Inflammatory macrophage (primary cell): ENCODE measurements around the gene KCNH2.

Experiments used
- DNase-seq, 2 donors: peaks; one replicate each; pipeline ENCODE4 v3.0.0-alpha.2; 2020 to 2022

The KCNH2 gene

DNA sequence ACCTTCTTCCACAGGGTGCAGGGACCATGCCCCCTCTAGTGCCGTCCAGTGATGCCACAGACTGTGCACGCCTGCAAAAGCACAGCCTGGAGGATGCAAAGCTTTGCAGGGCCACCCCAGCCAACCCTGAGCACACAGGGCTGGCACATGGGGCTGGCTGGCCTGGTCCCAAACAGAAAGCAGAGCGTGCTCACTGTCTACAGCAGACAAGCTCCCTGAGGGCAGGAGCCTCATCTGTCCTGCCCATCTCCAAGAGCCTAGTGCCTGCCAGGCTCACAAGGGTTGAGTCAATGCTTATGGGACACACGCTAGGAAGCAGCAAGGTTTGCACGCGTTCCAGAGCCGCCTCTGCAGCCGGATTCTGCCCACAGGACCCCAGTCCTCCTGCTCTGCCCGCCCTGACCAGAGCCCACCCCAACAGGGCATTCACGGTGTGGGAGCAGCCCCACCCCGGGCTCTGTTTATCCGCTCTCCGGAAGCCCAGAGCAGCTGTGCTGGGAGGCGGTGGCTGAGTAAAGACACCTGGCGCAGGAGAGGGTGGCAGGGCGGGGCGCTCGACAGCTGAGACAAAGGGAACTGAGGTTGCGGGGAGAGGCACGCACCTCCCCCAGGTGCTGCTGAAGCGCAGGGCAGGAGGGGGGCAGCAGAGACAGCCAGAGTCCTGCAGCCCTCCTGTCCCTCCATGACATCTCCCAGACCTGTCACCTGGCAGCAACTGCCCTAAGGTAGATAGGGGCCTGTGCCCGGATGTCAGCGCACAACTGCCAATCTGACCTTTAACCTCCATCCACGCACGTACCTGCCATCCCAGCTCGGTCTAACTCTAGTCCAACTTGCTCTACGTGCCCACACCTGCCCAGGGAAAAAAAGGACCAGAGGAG is 4.3 kb downstream of the KCNH2 start:
- no peak for DNase-seq

DNA sequence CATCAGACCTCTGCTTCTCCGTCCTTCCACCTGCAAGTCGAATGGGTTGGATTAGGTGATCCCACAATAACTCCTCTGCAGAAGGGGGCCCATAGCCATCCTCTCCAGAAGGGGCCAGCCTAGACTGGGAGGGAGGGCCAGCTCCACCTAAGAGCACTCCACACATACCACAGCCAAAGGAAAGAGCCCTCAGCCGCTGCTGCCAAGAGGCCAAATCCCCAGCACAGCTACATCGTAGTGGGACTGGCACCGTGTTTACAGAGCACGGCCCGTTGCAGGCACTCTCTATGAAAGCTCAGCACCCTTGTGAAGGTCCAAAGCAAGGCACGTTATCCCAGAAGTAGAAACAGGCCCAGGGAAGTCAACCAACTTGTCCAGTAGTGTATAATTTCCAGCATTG is 5.4 kb downstream of the KCNH2 start:
- no peak for DNase-seq

DNA sequence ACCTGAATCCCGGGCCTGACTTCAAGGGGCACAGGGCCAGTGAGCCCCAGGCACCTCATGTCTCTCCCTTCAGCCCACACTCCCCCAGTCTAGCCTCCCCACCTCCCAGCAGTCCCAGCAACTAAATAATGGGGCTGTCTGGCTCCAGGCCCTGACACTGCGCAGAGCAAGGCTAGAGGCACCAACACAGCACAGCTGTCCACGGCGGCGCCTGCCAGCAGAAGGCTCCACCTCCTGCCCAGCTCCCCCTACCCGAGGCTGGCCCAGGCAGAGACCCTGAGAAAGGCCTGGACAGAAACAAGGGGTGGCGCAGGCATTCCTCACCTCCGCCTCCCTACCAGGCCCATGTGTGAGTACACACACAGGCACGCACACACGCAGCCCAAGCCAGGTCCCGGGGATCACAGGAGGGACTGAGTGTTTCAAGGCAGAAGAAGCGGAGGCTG is 6.1 kb downstream of the KCNH2 start:
- no peak for DNase-seq

DNA sequence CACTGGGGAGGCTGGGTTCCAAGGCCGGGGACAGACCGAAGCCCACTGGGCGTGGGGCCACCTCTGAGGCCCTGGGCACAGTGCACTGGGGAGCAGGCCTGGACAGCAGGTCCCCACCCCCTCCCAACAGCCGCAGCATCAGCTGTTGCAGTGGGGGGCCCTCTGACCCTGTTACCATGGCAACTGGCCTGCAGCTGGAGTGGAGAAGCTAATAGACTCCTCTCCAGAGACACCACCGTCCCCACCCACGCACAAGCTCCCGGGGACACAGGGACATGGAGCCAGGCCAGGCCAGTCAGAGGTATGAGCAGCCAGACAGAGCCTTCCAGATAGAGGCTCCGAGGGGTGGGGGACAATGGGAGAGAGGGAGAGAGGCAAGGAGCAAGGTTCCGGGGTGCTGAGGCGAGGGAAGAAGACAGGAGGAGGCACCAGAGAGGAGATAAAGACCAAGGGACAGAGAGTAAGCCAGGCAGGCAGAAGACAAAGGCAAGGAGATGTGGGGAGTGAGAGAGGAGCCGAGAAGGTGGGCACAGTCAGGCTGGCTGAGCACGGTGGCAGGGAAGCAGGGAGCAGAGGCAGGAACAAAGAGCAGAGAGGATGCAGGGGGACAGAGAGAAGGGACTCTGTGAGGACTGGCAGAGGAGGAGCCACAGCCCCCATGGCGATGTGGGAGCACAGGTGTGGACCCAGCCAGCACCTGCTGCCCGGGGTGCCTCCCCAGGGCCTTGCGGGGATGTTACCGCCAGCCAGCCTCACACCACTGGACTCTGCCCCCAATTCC is 6.7 kb downstream of the KCNH2 start:
- DNase-seq = no peak

DNA sequence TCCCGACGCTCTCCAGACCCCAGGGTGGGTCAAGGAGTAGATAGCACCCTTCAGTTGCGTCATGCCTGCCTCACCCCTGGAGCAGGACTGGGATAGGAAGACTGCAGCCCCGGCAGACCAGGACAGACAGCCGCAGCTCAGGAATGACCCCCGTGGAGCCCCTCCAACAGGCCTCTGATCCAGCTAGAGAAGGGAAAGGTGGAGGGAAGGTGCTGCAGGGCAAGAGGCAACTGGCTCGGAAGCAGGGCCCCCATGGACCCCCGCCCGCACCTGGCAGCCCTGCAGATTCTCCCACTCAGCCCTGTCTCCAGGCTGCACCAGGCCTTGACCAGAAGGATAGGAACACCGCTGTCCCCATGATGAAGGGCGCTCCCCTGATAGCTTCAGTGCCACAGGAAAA is 7.7 kb downstream of the KCNH2 start:
- no peak for DNase-seq

DNA sequence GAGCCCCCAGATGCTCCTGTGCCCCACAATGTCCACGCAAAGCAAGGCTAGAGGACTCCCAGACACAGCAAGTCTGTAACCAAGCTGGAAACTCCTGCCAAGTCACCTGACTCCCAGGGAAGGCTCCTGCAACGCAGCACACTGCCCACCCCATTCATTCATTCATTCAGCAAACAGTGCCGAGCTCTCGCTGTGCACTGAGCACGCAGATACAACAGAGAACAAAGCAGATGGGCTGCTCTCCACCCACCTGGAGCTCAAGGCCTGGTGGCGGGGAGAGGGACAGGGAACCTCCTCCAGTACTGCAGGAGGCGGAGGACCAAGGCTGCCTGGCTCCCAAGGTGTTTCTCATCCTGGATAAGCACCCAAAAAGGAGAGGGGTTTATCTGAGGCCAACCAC is 8.6 kb downstream of the KCNH2 start:
- no peak for DNase-seq

DNA sequence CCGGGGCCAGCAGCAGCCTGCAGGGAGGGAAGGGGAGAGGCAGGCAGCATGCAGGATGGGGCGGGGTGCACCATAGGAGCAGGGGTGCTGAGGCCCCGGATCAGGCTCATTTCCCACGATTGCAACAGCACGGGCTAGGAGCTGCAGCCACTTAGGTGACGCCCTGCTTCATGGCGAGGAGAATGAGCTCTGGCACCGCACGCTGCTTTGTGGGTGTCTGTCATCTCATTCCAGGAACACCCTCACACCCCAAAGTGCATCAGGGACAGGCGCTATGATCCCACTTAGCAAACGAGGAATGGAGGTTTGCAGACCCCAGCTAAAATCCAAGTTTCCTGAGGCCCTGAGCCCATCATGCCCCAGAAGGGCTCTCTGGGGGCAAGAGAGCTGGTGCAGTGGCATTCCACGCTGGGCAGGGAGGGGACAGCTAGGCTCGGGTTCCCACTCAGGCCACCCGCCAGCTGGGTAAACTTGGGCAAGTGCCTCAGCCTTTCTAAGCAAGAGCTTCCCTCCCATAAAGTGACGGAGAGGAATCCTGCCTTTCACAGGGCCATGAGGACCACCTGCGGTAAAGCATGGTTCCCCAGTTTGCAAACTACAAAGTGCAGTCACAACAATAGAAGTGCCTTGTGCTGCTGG is 9.3 kb downstream of the KCNH2 start:
- no peak for DNase-seq

DNA sequence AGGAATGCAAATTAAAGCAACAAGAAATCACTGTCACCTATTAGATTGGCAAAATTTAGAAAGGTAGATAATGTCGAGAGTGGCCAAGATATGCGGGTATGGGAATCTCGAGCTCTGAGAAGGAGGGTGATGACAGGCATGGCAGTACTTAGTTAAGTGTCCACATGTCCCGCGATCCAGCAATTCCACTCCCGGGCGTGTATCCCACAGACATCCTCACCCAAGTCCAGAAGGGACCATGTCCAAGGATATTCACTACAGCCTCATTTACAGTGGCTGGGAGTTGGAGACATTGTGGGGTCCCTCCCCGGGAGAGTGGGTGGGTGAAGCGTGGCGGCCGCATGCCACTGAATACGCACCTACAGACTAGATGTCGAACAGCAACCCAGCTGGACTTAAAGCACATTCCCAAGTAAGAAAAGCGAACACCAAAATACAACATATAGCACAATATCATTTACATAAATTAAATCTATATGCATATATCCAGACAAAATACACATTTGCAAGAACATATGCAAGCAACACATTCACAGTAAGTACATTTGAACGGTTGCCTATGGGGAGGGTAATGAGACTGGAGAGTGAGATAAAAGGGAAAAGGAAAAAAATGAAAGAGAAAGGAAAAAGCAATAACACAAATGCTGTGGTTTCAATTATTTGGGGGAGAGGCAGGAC is 9.9 kb downstream of the KCNH2 start:
- no peak for DNase-seq

DNA sequence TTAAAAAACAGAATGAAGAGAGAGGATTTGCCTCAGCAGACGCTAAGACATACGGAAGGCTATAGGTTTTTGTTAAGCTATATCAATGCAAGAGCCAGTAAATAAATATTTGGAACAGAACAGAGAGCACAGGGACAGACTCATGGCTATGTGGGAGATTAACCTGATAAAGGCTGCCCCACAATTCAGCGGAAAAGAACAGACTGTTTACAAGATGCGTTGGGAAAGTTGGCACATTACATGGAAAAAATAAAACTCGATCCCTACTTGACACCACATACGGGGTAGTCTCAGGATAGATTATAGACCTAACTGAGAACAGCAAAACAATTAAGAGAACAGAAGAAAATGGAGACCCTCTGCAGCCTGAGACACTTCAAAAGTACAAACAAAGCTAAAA is 10.8 kb downstream of the KCNH2 start:
- DNase-seq = no peak

DNA sequence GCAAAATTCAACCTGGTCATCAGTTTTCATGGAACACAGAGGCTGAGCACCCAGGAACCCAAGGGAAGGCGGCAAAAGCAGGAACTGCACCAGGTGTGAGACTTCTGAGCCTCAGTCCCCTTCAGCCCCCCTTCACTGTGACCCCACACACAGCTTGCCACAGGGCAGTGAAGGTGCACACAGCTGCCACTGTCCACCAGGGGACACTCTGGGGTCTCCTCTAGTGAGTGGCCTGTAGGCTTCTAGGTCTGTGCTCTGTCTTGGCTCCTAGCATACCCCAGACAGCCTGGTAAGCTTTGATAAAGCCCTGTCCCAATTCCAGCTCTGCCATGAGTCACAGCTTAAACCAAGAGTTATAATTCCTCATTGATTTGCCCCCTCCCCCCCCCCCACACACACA is 12.1 kb downstream of the KCNH2 start:
- no peak for DNase-seq

DNA sequence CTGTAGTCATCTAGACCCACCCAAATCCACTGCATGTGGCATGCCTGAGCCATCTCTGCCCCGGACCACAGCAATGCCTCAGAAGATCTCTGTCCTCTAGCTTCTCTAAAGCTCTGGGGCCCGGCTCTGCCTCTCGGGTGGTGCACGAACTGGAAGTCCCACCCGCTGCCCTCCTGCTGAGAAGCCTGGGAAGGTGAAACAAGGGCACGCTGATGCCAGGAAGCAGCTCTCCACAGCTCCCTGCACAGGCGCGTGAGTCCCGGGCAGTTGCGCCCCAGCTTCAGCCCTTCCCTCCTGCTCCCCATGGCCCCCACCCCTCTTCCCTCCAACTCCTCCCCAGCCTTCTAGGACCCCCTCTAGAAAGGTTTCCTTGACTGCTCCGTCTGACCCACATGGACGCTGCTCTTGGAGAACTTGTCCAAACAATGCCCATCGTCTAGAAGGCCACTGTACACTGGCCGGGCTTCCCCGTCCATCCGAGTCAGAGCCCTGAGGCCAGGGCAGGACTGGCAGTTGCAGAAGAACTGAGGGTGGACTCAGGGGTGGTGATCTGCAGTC is 12.8 kb downstream of the KCNH2 start:
- no peak for DNase-seq

DNA sequence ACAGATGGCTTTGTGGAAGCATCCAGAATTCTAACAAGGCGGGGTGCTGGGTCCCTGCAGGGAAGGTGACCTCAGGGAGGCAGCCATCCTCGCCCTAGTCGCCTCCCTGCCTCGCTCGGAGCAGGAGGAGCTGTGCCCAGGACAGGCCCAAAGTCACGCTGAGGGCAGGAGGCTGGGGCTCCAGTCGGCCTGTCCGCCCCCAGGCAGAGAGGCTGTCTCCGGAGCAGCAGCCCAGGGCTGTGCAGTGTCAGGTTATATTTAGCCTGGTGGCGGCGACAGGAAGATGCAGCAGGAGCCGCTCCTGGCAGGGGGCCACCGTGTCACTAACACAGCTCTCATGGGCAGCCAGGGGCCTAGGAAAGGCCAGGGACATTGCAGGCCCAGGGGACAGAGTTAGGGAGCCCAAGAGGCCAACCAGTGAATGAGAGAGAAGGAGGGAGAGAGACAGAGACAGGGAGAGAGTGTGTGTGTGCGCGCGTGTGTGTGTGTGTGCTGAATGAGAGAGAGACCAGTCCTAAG is 13.5 kb downstream of the KCNH2 start:
- DNase-seq = no peak

DNA sequence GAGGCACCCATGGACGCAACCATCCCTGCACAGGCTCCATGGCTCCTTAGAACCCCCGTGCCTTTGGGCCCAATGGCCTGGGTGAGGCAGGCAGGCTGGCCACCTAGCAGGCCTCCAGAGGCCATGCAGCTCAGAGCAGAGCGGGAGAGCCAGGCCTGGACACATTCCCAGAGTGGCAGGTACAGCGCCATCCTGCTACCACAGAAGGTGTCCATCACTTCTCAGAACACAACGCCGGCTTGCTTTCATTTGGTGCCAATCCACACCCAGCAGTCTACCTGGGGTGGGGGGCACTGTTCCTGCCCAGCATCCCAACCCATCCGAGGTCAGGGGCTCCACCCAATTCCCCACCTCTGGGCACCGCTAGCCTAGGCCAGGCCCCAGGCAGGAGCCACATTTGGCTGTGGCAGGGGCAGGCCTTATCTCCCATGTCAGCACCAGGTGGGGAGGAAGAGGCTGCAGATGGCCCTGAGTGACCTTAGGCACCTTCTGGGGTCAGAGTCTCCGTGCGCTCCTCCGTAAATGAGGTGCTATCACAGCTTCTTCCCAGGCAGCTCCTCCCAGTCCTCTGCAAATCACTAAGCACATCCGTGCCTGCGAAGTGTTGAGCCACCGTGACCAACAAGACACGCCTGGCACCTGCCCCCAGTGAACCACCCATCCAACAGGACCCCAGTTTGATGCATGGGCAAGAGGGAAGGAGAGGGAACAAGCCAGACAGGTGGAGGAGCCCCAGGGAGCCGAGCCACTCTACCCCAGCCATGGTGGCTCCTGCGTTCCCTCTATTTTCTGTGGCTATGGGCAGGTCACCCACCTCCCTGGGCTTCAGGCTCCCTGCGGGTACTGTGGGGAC is 14.2 kb downstream of the KCNH2 start:
- no peak for DNase-seq

DNA sequence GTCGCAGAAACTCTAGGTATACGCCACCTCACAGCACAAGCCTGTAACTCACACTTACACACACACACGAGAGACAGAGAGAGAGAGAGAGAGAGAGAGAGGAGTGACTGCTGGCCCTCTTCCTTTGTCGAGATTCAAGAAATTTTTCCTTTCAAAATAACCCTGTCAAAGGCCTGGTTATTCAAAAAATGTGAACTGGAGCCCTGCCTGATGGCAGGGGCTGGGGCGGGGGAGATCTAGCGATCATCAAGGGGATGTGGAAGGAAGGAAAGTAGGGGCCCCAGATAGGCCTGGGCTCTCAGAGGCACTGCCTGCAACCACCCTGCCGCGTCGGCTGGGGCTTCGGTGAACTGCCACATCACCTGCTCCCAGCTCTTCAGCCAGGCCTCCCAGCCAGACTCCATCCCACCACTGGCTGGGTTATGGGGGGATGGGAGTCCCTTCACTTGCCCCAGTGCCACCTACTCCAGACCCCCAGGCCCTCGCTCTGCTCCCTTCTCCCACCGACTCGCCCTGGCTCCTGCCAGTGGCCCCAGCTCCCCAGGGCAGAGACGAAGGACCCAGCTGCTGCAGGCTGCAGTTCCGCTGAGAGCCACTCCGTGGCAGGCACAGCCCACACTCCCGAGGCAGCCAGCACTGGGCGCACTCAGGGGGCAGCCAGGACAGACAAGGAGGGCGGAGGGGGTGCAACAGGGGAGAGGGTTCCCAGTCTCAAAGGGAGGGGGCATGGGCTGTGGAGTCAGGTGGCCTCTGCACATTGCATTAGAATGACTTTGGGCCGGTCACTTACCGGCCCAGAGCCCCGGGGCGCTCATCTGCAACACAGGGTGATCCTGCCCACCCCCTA is 15.3 kb downstream of the KCNH2 start:
- DNase-seq = peak; percentile 20 to 61

DNA sequence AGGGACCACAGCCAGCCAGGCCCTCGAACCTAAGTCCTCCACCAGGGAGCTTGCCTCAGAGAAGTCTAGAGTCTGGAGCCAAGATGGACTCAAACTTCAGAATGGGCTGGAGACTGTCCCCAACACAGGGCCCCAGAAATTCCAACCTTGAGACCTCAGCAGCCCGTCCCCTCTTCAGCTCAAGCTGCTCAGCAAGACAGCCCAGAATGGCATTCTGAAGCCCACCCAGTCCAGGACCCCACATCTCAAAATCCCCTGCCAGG is 15.9 kb downstream of the KCNH2 start:
- DNase-seq = no peak

DNA sequence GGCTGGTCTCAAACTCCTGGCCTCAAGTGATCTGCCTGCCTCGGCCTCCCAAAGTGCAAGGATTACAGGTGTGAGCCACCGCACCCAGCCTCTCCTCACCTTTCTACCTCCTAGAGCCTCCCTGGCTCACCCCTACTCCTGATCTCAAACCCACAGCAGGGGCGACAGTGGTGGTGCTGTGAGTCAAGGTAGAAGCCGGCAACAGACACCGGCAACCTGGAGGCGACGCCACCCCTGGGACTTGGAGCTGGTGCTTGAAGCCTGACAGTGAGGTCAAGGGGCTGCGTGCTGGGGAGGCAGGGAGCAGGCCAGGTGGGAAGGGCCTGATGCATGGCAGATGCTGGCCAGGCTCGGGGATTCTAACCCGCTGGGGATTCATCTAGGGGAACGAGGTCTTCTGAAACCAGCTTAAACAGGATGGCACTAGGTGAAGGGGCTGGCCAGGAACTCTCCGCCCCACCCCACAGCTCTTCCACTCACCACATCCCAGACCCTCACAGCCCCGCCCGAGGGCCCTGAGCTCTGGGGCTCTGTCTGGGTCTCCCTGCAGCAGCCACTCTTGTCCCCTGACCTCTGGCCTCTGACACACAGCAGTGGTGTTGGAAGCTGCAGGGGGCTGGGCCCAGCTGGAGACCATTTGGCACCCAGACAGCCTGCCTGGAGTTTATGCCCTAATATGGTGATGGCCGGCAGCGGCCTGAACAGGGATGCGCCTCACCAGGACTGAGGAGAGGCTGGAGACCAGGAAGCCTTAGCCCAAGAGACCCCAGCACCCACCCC is 16.4 kb downstream of the KCNH2 start:
- DNase-seq = no peak

DNA sequence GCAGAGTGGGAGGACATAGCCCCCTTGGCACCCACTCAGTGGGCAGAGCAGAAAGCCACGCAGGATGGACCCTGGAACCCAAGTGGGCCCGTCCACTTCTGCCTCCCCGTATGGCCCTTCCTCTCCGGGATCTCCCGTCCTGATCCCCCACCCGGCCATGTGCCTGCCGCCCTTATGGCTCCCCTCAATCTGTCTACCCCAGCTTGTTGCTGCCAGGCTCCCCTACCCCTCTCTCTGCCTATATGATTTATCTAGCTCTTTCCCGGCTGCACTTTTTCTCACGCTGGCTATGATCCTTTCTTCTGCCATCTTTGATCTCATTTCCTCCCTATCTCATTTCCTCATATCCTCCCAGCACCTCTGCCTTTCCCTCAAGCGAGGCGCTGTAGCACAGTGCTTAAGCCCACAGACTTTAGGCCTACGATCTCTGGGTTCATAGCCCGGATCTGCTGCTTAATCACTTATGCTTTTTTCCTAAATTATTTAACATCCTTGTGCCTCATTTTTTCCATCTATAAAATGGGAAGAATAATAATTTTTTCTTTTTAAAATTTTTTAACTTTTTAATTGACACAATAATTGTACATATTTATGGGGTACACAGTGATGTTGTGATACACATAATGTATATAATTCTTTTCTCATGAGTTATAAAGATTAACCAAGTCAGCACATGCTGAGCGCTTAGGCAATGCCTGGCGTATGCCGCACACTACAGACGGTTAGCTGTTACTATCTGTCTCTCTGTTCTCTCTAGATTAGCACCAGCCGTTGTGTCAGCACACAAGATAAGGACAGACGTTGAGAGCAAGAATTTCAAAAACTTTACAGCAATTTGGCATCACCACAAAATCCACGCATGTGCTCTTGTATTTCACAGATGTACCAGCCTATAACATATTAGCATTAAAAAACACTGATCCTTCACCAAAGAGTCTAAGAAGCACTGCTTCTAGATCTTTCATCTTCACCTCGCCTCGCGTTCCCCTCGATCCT is 18.1 kb downstream of the KCNH2 start:
- DNase-seq = peak in 1 of 2 donors; percentile 7

DNA sequence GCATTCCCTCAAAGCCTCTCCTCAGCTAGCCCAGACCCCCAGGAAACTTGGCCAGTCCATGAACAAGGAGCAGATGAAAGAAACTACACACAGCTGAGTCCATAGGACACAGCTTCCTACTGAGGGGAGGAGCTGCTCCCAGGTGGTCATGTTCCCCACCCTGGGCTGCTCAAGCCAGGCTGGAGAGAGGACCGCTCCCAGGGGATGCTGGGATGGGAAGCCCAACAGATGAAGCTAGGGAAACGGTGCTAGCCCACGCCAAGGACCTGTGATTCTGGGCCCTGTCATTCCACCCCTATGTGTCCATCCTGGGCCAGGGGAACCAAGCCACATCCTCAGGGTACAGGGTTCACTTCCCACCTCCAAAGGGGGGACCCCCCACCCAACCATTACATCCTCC is 19.0 kb downstream of the KCNH2 start:
- DNase-seq = no peak
